Measurements from ENCODE around the gene ADAMTS13. TPM values are rescaled to one million over a fixed set of nuclear protein-coding genes. Genes with fewer than 3 reads are reported as not detected.
A peak's percentile ranks its signal among the peaks of the same experiment; 100 is the strongest.

Gene ADAMTS13
- total RNA-seq, 1 experiment from 2014 or later: 0.12 TPM

DNA sequence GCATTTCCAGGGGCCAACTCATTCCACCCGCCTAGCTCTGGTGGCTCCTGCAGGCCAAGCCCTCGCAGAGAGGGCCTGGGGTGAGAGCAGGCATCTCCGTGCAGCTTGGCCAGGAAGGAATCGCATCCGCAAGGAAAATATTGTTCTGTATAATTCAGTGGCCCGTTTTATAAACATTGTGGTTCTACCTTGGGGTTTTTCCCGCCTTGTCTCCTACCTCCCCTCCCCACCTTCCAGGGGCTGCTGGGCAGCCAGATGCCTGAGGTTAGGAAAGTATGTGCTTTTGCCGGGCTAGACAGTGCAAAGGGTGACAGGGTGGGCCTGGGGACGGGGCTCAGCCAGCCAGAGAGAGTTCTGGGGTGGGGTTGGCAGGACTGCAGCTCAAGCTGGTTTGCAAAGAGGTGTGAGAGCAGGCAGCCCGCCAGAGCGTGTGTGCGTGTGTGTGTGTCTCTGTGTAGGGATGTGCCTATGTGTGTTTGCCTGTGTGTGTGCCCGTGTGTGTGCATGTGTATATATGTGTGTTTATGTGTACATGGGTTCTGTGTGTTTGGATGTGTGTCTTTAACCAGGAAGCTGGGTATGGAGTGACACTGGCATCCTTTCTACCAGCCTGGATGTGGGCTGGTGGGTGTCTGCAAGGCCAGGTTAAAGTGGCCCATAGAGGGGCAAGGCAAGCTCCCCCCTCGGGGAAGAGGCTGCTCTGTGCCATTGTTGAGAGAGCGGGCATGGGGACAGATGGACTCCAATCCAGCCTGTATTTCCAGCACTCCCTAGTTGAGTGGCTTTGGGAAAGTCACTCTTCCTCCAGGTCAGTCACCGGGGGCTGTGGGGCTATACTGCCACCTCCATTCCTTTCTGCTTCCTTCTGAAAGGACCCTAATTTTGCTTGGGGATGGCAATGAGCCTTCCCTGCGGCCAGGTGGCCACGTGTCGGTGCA lies 67.4 kb downstream of the ADAMTS13 start:
- DNase-seq (ENCODE audit: low spot score): peak; percentile 79

DNA sequence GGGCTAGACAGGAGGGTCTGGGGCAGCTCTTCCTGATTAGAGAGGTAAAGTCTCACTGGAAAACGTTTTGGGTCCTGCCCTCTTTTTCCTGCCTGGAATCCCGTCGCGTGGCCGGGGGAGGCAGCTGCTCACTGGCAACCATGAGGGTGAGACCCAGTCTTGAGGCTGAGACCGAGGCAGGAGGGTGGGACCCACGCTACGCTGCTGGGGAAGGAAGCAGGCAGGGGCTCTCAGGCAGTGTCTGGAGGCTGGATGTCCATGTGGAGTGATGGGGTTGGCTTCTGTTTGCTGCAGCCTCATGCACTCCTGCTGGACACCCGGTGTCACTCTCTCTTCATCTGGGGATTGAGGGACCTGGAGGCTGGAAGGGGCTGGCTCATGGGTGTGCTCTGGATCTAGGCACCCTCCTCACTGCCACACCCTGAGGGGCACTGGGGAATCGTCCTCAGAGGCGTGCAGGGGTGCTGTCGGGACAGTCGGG lies 68.1 kb downstream of the ADAMTS13 start:
- DNase-seq (ENCODE audit: low spot score): no peak

DNA sequence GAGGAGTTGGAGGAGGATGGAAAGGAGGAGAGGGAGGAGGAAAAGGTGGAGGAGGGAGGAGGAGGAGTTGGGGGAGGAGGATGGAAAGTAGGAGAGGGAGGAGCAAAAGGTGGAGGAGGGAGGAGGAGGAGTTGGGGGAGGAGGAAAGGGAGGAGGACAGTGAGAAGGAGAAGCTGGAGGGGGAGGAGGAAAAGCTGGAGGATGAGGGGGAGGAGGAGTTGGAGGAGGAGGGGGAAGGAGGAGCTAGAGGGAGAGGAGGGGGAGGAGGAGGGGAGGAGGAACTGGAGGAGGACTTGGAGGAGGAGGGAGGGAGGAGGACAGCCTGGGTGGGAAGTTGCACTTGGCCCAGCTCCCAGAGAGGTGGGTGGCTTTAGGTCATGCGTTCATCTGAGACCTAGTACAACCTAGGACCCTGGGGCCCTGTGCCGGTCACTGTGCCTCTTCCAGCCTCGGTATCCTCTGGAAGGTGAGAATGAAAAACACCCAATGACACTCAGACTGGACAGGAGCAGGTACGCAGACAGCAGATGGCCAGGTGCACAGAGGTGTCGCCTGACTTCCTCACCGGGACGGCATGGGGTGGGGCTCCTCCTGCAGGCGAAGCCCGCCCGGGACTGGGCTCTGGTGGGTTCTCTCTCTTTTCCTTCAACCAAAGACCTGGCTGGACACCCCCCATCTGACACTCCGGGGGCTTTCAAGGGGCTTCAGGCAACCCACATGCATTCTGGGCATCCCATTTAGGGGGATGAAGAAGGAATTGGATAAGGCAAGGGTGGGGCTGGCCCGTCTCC lies 68.9 kb downstream of the ADAMTS13 start:
- no peak for DNase-seq (ENCODE audit: low spot score)

DNA sequence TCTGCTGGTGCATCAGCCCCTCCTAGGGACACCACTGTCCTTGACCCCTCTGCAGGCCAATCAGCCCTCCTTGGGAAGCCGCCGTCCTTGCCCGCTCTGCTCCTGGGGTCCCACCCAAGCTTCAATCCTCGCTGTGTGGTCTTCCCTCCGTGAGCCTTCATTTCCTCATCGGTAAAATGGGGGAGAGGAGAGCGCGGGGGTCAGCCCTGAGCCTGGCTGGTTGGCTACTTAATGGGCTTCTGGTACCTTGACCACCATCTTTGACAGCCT lies 69.4 kb downstream of the ADAMTS13 start:
- no peak for DNase-seq (ENCODE audit: low spot score)

DNA sequence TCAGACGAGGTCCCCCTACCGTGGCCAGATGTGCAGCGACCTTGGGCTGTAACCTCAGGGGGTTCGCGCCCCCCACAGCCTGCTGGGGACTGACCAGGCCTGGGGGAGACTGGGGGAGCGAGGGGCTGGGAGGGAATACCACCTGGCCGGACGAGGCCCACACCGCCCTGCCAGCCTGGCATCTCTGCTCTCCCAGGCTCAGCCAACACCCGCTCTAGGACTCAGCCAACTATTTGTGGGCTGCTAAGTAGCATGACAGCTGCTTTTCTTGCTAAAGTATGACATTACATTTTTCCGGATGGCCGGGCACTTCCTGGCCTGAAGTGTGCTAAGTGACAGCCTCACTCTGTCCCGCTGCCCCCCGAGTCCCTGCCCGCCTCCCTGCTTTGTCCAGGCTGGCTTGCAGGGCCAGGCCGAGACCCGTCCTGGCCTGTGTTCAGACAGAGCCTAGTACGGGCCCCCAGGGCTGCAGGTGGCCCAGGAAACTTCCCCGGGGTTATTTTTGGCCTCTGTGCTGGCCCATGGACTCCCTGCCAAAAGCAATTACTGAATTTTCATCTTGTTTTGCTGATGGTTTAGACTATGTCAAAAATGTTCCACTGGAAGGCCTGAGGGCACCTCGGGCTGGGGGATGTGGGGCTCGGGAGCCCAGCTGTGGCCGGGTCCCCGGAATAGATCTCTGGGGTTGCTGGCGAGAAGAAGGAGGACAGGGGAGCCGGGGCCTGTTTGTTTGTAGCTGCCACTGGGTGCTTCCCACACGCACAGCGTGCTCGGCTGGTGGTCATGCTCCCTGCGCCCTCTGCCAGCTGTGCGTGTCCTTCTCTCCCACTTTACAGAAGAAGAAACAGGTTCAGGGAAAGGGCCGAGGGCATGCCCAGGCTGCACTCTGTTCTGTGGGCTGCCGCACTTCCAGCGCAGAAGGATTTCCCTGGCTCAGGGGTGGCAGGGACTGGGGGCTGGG lies 70.2 kb downstream of the ADAMTS13 start:
- DNase-seq (ENCODE audit: low spot score): peak; percentile 73

DNA sequence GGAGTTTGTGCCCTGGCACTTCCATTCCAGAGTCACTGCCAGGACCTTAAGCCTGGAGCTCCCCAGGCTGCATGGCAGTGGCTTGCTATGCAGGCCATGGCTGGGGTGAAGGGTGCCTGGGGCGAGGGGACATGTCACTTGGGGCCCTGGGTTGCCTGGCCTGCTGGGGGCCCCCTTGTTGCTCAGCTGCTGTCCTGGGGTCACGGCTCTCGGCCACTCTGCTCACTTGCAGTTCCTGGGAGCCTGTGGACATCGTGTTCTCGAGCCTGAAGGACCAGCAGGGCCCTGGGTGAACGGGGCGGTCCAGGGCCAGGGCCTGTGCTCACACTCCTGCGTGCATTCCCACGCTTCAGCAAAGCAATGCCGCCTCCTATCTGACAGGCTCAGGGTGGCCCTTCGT lies 71.3 kb downstream of the ADAMTS13 start:
- no peak for DNase-seq (ENCODE audit: low spot score)

DNA sequence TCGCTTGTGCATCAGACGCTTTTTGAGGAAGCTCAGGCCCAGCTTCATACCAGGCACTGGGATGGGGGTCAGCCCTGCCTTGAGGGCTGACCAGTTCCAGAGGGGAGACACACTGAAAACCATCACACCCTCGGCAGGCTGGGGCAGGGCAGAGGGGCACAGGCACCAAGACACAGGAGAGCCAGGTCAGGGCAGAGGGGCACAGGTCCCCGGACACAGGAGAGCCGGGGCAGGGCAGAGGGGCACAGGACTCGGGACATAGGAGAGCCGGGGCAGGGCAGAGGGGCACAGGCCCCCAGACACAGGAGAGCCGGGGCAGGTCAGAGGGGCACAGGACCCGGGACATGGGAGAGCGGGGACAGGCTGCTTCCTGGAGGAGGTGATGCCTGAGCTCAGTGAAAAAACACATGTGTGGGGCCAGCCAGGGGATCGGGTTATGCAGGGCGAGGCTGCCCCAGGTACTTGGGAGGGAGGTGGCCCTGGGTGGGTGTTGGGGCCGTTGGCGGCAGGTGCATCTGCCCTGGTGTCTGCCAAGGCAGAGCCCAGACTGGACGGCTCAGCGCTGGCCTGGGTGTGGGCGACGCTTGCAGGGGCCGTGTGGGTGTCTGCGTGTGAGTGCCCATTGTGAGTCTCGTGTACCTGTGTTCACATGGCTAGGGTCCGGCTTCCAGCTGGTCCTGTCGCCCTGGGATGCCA lies 71.8 kb downstream of the ADAMTS13 start:
- no peak for DNase-seq (ENCODE audit: low spot score)

DNA sequence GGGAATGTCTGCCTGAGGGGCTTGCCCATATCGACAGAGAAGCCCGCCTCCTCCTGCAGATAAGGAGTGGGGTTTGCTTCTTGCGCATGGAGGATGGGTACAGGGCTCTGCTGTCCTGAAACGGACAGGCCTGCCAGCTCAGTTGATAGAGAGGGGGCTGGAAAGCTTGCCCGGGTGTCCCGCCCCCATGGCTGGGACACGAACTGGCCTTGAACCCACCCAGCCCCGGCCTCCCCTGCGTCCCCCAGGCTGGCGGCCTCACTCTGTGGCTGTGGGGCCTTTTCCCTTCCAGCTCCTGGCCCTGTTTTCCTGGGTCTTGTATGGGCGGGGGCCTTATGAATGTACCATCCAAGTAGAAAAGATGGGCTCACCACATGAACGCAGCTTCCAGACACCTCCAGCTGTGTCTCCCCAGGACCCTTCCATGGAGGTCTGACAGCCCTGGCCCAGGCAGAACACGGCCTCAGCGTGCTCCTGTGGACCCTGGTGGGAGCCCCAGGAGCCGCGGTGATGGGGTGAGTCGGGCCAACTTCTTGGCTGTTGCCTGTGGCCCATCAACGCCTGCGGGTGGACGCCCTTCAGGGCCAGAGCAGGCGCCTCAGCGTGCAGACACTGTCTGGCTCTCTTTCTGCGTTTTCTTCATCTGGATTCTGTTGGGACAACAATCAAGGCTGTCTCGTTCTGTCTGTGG lies 72.6 kb downstream of the ADAMTS13 start:
- no peak for DNase-seq (ENCODE audit: low spot score)

DNA sequence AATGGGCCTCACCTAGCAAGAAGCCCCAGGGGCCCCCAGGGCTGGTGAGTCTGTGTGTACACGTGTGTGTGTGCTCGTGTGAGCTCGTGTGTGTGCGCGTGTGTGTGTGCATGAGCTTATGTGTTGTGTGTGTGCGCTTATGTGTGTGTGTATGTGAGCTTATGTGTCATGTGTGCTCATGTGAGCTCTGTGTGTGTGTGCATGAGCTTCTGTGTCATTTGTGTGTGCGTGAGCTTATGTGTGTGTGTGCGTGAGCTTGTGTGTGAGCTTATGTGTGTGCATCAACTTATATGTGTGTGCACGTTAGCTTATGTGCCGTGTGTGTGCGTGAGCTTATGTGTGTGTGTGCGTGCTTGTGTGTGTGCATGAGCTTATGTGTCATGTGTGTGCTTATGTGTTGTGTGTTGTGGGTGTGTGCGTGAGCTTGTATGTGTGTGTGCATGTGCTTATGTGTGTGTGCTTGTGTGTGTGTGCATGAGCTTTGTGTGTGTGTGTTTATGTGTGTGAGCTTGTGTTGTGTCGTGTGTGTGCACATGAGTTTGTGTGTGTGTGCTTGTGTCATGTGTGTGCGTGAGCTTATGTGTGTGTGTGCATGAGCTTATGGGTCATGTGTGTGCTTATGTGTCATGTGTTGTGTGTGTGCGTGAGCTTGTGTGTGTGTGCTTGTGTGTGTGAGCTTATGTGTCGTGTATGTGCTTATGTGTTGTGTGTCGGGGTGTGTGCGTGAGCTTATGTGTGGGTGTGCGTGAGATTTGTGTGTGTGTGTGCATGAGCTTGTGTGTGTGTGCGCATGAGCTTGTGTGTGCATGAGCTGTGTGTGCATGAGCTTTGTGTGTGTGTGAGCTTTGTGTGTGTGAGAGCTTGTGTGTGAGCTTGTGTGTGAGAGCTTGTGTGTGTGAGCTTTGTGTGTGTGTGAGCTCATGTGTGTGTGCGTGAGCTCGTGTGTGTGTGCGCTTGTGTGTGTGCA lies 73.4 kb downstream of the ADAMTS13 start:
- DNase-seq (ENCODE audit: low spot score): no peak

DNA sequence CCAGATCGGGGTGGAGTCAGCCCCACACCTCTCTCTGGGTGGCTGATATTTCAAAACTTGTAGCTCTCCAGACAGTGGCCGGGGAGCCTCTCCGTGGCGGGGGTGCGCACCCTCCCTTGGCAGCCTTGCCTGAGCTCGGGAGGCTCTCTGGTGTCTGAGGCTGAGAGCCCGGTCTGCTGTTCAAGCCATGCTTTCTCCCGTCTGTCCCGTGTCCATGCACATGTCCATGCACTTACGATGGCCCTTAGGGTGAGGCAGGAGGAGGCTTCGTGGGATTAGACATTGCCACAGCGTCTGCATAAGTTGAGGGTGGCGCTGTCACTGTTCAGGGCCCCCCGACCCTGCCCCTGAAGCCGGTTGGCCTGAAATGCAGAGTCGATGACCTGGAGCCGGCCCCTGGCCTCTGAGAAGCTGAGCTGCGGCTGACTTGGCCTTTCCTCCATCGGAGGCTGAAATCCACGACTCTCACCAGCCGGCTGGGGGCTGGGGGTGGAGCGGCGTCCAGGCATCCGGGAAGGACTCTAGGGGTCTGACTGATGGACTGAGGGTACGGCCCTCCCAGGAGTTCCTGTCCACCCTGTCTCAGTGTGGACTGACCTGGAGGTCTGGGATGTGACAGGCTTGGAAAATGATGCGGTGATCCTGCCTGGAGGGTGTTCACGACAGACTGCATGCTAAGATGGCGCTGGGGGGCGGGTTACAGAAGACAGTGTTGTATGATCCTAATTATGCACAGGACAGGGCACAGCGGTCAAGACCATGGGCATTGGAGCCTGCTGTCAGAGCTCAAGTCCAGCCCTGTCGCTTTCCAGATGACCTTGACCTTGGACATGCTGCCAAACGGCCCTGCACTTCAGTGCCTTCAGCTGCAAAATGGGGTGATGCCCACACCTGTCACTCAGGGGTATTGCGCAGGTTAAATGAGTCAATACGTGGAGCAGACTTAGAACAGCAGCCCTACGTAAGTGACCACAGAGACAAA lies 75.0 kb downstream of the ADAMTS13 start:
- DNase-seq (ENCODE audit: low spot score): no peak

DNA sequence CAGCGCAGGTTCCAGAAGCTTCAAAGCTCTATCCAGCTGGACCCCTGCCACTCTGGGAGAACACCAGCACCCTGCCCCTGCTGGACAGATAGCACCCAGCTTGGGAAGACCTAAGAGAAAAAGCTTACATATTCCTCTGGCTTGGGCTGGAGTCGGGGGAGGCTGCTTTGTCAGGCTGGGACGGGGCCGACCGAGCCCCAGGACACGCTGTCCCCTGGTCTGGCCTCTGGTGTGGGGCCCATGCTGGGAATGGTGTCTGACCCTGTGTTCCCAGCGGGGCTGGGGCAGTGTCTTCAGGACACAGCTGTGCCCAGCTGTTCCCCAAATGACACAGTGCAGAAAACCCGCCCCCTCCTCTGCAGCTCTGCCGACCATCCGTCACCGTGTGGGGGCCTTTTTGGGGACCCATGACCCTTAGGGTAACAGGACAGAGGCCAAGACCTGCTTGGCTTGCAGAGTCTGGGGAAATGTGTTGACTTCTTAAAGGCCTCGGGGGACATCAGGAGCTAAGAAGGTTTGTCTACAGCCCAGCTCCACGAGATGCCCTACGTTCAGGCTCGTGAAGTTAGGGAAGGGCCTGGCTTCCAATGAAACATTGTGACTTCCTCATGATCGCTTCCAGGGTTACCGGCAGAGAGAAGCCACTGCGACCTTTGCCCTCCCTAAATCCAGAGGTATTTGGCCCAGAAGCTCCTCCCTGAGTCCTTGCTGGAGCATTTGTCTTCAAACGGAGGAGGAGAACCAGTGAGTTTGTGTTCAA lies 77.1 kb downstream of the ADAMTS13 start:
- no peak for DNase-seq (ENCODE audit: low spot score)

DNA sequence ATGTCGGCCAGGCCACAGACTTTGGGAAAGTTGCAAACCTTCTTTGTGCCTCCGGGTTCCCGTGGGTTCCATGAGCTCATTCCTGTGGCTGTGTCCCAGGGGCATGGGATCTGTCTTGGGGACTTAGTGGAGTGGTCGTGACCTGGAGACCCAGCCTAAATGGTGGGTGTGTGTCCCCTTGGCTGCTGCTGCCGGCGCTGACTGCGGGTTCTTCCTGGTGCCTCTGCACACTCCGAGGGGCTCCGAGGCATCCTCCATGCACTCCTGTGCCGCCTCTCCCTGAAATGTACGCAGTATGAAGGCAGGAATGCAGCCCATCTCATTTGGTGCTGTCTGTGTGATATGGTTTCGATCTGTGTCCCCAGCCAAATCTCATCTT lies 77.7 kb downstream of the ADAMTS13 start:
- no peak for DNase-seq (ENCODE audit: low spot score)

DNA sequence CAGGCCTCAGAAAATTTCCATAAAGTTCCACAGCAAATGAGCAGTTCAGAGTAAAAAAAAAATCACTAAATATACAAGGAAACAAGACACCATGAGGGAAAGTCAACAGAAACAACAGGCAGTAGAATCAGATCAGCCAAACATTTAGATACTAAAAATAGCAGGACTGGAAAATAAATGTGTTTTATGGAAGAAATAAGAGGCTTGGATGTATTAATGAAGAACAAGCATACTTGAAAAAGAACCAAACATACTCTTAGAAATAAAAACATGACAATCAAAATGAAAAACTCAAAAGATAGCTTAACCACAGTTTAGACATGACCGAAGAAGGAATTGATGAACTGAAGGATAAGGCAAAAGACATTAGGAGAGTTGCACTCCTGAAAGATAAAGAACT lies 79.9 kb downstream of the ADAMTS13 start:
- no peak for DNase-seq (ENCODE audit: low spot score)

DNA sequence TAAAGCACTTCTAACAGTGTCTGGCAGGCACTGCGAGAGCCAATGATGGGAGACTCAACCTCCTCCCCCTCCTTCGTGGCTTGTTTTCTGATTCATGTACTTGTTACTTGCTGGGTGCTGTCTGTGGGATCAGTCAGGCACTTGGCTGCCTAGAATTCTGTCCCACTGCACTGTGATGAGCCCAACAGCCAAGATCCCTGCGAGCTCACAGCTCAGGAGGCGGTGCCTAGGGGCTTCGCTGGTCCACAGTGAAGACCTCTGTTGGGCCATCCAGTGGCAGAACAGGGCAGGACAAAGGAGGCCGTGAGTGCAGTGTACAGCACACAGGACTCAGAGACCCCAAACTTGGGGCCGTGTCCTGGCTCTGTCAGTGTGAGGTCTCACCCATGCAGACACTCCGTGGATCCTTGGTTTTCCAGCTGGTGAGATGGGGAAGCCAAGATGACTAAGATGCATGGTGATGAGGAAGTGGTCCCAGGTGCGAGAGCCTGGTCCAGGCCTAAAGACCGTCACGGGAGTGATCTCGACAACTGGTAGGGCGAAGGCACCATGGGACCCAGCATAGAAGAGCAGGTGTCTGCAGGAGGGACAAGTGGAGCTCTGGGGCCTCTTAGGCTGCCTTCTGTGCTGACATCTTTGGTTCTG lies 83.1 kb downstream of the ADAMTS13 start:
- no peak for DNase-seq (ENCODE audit: low spot score)

DNA sequence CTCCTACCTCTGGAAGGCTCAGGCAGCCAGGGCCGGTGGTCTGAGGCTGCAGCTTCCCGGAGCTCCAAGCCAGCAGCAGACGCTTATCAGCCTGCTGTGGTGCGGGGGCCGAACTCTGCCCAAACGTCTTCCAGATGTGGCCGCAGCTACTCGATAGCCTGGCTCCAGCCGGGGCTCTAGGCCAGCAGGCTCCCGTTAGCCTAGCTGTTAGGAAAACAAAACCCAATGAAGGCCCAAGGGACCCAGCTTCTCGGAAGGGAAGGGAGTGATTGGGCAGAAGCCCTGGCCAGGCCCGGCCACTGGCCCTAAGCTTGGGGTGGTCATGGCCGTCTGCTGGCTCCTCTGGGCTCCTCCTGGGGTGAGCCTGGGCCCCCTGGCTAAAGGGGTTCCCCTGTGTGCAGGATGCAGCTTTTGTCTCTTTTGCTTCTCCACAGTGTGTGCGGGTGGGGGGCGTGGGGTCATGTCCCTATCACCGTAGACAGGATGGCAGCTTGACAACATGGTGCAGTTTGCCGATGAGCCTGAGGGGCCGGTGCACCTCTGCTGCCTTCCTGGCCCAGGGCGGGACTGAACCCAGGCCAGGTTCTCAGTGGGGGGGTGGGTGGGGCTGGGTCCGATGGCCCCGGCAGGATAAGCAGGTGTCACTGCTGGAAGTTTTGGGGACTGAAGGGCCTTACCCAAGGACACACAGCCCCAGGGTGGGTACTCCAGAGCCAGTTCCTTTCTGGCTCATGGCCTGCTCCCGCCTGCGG lies 83.9 kb downstream of the ADAMTS13 start:
- DNase-seq (ENCODE audit: low spot score): no peak

DNA sequence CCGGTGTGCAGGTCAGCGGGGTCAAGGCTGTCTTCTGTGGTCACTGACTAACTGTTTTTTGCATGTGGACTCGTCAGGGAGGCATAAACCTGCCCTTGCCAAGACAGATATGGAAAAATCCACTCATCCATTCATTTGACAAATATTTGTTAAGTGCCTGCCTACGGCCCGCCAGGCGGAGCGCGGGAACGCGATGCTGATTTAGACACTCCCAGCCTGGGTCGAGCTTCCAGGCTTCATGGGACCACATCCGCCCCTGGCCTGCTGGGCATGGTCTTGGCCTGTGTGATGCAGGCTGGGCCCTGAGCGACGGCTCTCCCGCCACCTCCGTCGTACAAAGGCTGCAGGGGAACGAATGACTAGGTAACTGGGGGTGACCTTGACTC lies 84.5 kb downstream of the ADAMTS13 start:
- DNase-seq (ENCODE audit: low spot score): peak; percentile 46
